Measurements from ENCODE around the gene IL15.
"Not testable (repeated sequence)": the region's sequence is repeated elsewhere in the genome, so short reads cannot be mapped to it uniquely, and the experiment has no call there.

IL15 gene

DNA sequence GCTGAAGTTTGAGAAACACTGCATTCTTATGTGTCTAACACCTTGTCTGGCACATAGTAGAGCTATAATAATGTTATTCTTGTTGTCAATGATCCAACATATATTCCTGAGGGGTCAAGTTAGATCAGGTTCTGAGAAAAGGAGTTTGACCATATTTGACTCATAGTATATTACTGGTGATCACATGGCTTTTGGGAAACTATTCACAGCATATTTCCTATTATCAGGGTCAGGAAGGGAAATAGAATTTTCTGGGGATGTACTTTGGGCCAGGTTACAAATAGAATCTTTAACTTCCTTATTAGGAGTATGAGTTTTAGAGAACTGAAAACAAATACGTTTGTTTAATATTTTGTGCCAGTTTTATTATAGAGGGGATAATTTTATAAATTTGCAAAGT is 11.6 kb downstream of the IL15 start:
- no peak for DNase-seq

DNA sequence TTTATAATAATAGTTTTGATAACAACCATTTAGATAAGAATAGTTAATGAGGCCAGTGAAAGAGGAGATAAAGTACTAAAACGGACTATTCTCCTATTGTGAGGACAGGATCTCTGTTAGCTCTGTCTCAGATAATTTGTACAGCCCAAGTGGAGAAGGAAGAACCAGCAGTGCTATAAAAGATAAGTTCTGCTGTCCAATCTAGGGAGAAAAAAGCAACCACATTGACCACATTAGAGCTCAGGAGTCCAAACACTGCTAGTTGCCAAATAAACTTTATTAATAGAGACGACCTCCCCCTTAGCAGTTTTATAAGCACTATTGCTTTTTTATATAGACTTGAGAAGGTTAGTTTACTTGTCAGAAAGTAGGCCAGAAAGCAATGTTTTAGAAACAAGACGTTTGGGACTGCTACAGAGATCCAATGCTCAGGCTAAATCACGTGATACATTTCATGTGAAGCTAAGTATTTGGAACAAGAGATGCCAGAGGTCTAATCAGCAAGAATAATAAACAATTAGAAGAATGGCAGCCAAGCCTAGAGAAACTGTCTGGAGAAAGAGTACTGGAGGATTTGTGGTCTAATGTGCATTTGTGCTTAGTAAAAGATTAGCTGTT is 15.9 kb downstream of the IL15 start:
- no peak for DNase-seq

DNA sequence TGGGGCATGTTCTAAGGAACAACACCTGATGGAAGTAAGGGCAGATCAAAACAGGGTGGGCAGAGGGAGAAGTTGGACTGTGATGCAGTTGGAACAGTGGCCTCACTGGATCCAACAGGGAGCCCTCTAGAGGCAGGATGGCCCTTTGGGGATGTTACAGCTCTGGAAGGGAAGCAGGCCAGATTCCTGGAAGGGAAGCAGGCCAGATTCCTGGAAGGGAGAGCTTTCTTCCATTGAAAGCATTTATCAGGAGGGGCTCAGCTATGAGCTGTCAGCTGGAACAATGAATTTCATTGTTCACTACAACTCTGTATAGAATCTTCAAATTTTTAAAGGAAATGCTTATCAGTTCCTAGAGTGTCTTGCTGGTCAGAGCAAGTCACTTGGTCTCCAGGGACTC is 17.7 kb downstream of the IL15 start:
- DNase-seq: no peak

DNA sequence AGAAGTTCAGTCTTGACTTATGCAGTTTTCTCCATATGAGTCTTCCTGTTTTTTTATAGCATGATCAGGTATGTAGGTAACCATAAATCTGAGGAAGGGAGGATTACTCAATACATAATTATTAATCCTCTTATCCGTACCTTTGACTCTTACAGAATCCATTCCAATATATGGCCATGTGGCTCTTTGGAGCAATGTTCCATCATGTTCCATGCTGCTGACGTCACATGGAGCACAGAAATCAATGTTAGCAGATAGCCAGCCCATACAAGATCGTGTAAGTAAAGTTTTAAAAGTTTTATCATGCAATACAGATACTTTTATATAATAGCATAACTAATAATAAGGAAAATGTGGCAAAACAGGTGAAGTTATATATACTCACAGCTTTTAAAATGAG is 19.6 kb downstream of the IL15 start:
- no peak for DNase-seq

DNA sequence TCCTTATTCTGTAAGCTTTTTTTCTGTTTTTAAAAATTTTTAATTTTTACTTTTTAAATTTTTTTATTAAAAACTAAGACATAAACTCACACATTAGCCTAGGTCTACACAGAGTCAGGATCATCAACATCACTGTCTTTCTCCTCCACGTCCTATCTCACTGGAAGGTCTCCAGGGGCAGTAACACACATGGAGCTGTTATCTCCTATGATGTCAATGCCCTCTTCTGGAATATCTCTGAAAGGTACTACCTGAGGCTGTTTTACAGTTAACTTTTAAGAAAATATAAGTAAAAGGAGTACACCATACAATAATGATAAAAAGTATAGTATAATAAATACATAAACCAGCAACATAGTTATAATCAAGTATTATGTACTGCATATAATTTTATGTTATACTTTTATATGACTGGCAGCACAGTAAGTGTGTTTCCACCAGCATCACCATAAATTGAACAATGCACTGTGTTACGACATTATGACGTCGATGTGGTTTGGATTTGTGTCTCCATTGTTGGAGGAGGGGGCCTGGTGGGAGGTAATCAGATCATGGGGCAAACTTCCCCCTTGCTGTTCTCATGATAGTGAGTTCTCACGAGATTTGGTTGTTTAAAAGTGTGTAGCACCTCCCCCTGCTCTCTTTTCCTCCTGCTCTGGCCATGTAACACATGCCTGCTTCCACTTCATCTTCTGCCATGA is 21.3 kb downstream of the IL15 start:
- DNase-seq: no peak

DNA sequence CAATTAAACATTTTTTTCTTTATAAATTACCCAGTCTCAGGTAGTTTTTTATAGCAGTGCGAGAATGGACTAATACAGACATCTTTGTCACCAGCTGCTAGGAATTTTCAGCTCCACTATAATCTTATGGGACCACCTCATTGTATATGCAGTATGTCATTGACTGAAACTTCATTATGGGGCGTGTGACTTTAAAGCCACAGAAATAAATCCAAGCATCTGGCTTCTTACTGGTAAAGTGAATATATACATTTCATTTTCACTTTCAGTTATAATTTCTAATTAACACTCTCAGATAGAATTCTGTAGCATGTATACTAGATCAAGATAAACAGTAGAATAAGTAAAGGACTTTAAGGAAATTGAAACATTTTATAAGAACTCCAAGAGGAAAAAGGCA is 21.9 kb downstream of the IL15 start:
- DNase-seq: no peak

DNA sequence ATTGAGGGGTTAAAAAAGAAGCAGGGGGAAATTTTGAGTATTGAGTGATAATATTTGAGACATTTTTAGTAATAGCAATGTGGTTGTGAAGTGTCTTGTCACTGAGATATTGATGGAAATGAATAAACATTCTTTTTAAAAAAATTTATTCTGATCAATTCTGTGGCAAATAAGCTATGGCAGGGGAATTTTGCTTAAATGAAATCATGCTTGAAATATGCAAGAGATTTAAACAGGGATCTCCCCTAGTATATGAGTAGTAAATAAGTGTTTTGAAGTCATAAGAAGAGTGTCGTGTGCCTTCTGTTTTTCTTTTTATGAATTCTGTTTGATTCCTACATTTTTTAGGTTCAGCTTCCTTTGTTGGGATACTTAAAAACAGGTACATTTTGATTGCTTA is 23.2 kb downstream of the IL15 start:
- DNase-seq: no peak

DNA sequence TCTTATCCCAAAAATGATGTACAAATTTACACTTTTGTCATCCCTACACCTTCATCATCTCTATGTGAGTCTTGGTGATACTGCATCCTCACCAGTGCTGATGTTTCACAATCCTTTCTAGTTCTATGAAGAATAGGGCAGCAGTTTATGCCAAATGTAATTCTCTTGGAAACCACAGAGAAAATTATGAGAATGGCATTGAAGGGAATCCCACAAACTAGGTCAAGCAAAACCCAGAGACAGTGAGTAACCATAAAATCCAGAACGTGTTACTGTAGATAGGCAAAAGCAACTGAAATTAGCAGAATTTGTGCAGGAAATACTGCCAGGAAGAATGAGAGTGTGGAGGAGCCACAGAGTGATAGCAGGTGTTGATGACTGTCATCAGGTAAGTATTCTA is 24.5 kb downstream of the IL15 start:
- DNase-seq: no peak

DNA sequence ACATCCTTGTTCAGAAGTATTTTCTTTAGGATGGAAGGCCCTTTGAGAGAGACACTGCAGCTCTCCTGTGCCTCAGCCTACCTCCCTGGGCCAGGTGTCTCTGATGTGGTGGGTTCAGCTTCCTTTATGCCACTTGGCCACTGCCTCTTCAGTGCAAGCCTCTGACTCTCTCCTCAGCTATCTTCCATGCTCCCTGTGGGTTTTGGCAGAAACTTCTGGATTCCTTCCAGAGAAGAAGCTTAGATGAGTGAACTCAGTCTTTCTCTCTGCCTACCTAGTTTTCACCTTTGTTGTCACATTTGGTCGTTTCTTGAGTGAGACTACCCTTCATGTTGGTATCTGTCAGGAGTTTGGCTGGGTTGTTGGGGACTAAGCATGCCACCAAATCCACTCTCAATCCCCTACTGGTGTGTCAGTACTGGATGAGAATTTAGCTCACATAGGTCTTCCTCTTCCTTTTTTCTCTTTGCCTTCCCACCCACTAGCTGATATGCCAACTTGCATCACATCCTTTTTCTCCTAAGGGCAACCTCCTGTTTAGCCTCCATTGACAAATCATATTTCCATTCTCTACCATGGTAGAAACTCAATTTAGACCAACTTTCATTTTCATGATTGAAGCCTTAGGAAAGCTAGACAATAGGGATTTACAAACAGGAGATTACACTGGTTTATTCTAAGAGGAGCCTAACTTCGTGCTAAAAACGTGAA is 32.0 kb downstream of the IL15 start:
- no peak for DNase-seq

DNA sequence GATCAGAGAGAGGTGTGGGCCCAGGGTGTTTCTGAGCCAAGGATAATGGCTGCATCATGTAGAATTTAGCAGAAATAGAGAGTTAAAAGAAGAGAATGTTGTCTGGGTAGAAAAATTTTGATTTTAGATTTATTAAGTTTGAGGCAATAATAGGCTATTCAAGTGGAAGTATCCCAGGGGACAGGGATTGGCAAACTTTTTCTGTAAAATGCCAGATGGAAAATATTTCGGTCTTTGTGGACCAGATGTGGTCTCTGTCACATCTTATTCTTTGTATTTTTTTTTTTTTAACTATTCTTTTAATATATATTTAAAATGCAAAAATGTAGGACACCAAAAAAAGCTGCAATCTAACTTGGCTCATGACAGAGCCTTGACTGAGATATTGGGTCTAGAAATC is 33.1 kb downstream of the IL15 start:
- no peak for DNase-seq

DNA sequence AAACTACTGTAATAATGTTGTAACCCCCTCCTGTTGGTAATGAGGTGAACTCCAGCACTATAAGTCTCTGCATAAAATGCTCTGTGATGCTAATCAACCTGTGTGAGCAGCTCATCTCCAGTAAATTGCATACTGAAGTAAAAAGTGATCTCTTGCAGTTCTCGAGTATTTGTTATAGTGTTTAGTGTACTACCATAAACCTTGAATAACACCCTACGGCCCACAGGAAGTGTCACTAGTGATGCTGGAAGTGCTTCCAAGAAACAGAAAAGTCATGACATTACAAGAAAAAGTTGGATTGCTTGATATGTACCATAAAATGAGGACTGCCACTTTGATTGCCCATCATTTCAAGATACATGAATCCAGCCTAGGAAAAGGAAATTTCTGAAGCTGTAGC is 39.0 kb downstream of the IL15 start:
- no peak for DNase-seq

DNA sequence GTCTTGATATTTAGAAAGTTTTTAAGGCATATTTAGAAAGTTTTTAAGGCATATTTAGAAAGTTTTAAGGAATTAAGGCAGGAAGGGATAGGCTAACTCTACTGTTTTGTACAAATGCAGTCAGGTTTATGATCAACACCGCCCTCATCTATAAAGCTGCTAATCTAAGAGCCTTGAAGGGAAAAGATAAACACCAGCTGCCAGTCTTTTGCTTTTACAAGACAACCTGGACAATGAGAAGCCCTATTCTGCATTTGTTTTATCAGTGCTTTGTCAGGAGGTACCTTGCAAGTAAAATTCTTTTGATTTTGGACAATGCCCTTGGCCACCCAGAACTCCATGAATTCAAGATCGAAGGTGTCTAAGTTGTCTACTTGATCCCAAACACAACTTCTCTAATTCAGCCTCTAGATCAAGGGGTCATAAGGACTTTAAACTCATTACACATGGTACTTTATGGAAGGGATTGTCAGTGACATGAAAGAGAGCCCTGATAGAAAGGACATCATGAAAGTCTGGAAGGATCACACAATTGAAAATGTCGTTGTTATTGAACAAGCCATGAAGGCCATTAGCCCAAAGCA is 39.8 kb downstream of the IL15 start:
- DNase-seq: no peak

DNA sequence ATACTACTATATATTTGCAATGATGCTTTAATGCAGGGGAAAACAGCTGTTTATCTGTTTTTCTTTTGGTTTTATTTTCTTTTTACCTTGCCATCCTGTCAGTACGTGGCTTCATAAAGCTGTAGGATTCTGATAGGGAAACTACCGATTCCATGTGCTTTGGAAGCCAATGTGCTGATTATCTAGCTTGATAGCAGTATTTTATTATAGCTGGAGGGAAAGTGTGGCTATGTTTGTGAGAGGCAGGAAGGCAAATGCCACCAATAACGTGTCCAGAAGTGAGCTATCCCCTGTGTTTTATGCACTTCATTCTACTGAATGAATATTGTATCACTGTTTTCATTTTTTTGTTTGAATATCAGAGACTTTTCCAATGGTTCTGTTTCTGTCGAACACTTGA is 43.7 kb downstream of the IL15 start:
- DNase-seq: no peak

DNA sequence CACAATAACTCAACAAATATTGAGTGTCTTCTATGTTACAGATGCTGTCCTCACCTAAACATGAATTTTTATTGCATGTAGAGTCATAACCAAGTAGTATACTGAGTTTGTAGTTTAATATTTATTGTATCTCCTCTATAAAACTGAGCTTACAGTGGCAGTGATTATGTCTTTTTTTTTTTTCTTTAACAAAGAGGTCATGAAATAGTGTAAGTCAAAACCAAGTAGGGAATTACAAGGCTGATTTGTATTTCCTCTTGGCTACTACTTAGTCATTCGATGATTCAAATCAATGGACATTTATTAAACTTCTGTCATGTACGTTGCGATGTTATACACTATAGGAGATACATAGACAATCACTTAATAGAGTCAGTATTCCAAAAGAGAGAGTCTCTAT is 48.4 kb downstream of the IL15 start:
- no peak for DNase-seq

DNA sequence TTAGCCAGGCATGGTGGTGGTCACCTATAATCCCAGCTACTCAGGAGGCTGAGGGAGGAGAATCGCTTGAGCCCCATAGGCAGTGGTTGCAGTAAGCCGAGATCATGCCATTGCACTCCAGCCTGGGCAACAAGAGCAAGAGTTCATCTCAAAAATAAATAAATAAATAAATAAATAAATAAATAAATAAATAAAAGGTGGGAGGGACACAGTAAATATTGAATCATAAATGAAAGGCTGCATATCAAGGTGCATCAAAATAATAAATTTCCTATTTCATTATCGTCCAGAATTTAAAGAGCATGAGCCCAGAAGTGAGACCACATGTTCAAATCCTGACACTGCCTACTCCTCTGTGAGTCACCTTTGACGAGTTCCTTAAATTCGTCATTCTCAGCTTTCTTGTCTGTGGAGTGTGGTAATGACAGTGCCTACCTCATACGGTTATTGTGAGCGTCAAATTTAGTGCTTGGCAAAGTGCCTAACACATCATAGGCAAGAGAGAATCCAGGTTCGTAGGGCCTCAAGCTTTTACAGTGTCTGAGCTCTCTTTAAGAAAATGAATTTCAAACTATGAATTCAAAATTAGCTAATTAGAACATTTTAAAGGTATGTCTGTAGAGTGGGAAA is 49.9 kb downstream of the IL15 start:
- no peak for DNase-seq

DNA sequence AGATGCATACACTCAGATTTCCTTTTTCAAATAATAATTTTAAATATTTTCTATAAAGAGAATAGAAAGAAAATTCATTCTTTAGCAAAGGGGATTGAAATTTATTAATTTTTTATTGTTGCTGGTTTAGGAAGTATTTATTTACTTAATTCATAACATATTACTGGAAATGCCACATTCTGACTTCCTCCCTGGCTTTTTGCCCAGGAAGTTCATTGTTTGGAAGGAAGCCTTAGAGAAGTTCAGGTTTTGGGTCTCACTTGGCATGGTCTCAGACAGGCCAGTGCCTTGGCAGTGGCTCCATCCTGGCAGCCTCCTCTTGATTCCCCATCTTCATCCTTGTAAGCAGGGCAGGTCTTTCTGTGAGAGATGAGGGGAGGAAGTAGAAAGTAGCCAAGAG is 50.5 kb downstream of the IL15 start:
- no peak for DNase-seq

DNA sequence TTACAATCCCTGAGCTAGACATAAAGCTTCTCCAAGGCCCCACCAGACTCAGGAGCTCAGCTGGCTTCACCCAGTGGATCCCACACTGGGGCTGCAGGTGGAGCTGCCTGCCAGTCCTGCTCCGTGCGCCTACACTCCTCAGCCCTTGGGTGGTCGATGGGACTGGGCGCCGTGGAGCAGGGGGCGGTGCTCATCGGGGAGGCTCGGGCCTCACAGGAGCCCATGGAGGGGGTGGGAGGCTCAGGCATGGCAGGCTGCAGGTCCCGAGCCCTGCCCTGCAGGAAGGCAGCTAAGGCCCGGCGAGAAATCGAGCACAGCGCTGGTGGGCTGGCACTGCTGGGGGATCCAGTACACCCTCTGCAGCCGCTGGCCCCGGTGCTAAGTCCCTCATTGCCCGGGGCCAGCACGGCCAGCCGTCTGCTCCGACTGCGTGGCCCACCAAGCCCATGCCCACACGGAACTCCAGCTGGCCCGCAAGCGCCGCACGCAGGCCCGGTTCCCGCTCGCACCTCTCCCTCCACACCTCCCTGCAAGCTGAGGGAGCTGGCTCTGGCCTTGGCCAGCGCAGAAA is 53.4 kb downstream of the IL15 start:
- not testable (repeated sequence) for DNase-seq

DNA sequence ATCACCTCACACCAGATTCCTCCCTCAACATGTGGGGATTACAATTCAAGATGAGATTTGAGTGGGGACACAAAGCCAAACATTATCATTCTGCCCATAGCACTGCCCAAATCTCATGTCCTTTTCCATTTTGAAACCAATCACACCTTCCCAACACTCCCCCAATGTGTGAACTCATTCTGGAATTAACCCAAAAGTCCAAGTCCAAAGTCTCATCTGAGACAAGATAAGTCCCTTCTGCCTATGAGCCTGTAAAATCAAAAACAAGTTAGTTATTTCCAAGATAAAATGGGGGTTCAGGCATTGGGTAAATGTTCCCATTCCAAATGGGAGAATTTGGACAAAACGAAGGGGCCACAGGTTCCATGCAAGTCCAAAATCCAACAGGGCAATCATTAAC is 54.9 kb downstream of the IL15 start:
- not testable (repeated sequence) for DNase-seq

DNA sequence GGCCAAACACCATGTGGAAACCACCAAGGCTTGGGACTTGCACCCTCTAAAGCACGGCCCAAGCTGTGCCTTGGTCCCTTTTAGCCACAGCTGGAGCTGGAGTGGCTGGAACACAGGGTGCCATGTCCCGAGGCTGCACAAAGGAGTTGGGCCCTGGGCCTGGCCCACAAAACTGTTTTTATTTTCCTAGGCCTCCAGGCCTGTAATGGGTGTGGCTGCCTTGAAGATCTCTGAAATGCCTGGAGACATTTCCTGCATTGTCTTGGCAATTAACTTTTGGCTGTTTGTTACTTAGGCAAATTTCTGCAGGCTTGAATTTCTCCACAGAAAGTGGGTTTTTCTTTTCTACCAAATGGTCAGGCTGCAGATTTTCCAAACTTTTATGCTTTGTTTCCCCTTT is 55.7 kb downstream of the IL15 start:
- no peak for DNase-seq

DNA sequence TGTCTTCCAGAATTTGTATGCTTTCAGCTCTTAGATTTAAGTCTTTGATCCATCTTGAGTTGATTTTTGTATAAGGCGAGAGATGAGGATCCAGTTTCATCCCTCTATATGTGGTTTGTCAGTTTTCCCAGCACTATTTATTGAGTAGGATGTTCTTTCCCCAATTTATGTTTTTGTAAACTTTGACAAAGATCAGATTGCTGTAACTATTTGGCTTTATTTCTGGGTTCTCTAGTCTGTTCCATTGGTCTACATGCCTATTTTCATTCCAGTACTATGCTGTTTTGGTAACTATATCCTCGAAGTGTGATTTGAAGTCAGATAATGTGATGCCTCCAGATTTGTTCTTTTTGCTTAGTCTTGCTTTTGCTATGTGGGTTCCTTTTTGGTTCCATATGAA is 60.7 kb downstream of the IL15 start:
- no peak for DNase-seq

DNA sequence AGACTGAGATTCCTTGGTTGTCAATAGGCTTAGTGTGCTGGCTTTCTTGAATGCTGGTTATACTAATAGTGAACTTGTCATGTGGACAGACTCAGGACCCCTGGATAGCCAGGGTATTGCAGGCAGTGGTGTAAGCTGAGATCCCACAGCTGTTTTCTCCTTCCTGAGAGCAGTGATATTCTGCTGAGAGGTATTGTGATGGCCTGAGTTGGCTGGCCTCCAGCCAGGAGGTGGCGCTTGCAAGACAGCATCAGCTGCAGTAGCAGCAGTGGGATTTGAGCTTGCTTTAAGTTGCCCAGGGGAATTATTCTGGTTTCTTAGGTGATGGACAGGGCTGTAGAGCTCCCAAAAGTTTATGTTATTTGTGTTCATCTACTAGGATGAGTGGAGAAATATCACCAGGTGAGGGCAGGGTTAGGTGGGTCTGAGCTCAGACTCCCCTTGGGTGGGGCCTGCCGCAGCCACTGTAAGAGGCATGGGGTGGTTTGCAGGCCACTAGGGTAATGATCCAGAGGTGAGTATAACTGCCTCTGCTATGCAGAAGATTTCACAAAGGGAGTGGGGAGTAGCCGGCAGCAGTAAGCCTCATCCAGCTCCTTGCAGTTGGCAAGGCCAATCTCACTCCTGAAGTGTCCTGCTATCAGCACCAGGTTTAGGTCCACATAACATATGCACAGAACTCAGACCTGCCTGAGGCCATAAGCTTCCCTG is 66.2 kb downstream of the IL15 start:
- peak; percentile 3 for DNase-seq

DNA sequence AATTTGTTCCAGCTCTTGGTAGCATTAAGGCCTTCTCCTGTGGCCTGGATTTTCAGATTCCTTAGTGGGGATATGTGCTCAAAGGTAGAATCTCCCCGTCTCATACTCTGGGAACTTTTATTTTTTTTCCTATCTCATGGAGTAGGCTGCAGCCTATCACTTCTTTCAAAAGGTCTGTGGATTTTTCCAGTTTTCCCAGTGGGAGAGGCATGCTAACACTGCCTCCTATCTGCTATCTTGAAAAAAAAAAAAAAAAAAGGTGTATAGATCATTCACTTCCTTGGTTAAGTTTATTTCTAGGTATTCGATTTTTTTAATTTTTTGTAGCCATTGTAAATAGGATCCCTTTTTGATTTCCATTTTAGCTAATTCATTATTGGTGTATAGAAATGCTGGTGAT is 67.1 kb downstream of the IL15 start:
- DNase-seq: no peak

All from CD4-positive, alpha-beta T cell treated with Interleukin-6 for 4 hours (primary cell).